K562 (cell line): ENCODE data around the gene PRXL2B. TPM values are rescaled to one million over a fixed set of nuclear protein-coding genes. Genes with fewer than 3 reads are reported as not detected.
A peak's percentile ranks its signal among the peaks of the same experiment; 100 is the strongest.

Experiments
- polyA plus RNA-seq, 8 experiments: library from polyadenylated mRNA; depleted of rRNA in 4 of 8; stranded (reverse) in 5 of 8; unstranded in 3 of 8; fragments of >200 nt; fragmentation: Nextera tagmentation in 2 of 8; fragmentation: Illumina TruSeq in 1 of 8; extraction: Ambion mirVana in 2 of 8; extraction: Trizol in 1 of 8; gene quantifications; 2 replicates each; pipeline versions ENCODE4 v1.2.1 to v1.2.3, GENCODE V29; 2011 to 2014; ENCODE audit warnings: inconsistent platforms in 1 of 8, missing spikeins in 1 of 8
- total RNA-seq, 7 experiments: library from RNA; depleted of rRNA in 6 of 7; stranded (reverse); fragments of >200 nt in 6 of 7; fragmentation: Illumina TruSeq in 2 of 7; extraction: Trizol in 2 of 7; gene quantifications; 2 replicates each; pipeline versions ENCODE4 v1.2.1 to v1.2.3, GENCODE V29; 2011 to 2021; ENCODE audit warnings: low replicate concordance in 1 of 7
- TF ChIP-seq, protein P1 (sequence below): fragments of 450-650 bp; IDR thresholded peaks from 2 replicates; pipeline ENCODE4 v1.6.1; 2016; ENCODE audit warnings: mild to moderate bottlenecking, moderate library complexity

The PRXL2B gene
- total and polyA plus RNA-seq, 9 of the 15 experiments (the other 6 are each of a cell fraction or from before 2014, with no cell fraction given): 0.99 to 25.3 (median 11.8) TPM

DNA sequence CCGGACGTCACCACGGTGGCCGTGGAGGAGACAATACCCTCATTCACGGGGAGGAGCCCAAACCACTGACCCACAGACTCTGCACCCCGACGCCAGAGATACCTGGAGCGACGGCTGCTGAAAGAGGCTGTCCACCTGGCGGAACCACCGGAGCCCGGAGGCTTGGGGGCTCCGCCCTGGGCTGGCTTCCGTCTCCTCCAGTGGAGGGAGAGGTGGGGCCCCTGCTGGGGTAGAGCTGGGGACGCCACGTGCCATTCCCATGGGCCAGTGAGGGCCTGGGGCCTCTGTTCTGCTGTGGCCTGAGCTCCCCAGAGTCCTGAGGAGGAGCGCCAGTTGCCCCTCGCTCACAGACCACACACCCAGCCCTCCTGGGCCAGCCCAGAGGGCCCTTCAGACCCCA, 23.4 kb upstream of the PRXL2B start (continued):
- TF ChIP-seq, protein P1, sequence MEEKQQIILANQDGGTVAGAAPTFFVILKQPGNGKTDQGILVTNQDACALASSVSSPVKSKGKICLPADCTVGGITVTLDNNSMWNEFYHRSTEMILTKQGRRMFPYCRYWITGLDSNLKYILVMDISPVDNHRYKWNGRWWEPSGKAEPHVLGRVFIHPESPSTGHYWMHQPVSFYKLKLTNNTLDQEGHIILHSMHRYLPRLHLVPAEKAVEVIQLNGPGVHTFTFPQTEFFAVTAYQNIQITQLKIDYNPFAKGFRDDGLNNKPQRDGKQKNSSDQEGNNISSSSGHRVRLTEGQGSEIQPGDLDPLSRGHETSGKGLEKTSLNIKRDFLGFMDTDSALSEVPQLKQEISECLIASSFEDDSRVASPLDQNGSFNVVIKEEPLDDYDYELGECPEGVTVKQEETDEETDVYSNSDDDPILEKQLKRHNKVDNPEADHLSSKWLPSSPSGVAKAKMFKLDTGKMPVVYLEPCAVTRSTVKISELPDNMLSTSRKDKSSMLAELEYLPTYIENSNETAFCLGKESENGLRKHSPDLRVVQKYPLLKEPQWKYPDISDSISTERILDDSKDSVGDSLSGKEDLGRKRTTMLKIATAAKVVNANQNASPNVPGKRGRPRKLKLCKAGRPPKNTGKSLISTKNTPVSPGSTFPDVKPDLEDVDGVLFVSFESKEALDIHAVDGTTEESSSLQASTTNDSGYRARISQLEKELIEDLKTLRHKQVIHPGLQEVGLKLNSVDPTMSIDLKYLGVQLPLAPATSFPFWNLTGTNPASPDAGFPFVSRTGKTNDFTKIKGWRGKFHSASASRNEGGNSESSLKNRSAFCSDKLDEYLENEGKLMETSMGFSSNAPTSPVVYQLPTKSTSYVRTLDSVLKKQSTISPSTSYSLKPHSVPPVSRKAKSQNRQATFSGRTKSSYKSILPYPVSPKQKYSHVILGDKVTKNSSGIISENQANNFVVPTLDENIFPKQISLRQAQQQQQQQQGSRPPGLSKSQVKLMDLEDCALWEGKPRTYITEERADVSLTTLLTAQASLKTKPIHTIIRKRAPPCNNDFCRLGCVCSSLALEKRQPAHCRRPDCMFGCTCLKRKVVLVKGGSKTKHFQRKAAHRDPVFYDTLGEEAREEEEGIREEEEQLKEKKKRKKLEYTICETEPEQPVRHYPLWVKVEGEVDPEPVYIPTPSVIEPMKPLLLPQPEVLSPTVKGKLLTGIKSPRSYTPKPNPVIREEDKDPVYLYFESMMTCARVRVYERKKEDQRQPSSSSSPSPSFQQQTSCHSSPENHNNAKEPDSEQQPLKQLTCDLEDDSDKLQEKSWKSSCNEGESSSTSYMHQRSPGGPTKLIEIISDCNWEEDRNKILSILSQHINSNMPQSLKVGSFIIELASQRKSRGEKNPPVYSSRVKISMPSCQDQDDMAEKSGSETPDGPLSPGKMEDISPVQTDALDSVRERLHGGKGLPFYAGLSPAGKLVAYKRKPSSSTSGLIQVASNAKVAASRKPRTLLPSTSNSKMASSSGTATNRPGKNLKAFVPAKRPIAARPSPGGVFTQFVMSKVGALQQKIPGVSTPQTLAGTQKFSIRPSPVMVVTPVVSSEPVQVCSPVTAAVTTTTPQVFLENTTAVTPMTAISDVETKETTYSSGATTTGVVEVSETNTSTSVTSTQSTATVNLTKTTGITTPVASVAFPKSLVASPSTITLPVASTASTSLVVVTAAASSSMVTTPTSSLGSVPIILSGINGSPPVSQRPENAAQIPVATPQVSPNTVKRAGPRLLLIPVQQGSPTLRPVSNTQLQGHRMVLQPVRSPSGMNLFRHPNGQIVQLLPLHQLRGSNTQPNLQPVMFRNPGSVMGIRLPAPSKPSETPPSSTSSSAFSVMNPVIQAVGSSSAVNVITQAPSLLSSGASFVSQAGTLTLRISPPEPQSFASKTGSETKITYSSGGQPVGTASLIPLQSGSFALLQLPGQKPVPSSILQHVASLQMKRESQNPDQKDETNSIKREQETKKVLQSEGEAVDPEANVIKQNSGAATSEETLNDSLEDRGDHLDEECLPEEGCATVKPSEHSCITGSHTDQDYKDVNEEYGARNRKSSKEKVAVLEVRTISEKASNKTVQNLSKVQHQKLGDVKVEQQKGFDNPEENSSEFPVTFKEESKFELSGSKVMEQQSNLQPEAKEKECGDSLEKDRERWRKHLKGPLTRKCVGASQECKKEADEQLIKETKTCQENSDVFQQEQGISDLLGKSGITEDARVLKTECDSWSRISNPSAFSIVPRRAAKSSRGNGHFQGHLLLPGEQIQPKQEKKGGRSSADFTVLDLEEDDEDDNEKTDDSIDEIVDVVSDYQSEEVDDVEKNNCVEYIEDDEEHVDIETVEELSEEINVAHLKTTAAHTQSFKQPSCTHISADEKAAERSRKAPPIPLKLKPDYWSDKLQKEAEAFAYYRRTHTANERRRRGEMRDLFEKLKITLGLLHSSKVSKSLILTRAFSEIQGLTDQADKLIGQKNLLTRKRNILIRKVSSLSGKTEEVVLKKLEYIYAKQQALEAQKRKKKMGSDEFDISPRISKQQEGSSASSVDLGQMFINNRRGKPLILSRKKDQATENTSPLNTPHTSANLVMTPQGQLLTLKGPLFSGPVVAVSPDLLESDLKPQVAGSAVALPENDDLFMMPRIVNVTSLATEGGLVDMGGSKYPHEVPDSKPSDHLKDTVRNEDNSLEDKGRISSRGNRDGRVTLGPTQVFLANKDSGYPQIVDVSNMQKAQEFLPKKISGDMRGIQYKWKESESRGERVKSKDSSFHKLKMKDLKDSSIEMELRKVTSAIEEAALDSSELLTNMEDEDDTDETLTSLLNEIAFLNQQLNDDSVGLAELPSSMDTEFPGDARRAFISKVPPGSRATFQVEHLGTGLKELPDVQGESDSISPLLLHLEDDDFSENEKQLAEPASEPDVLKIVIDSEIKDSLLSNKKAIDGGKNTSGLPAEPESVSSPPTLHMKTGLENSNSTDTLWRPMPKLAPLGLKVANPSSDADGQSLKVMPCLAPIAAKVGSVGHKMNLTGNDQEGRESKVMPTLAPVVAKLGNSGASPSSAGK: peak; percentile 27; the same call in 1 of the 2 replicates
